Activated CD4-positive, alpha-beta T cell treated with anti-CD3 and anti-CD28 coated beads, Interleukin-2, amount 10 ng/mL, durations not matched to agents 24 days and 14 days (primary cell): Measurements from ENCODE around the gene RTEL1. TPM values are rescaled to one million over a fixed set of nuclear protein-coding genes. Genes with fewer than 3 reads are reported as not detected.
A peak's percentile ranks its signal among the peaks of the same experiment; 100 is the strongest.

Experiments used
- DNase-seq: peaks from one replicate; pipeline ENCODE4 v3.0.0; 2022
- H3K27ac Mint-ChIP-seq: one replicate; pipeline ENCODE4 v1.8.0; 2022; ENCODE audit warnings: mild to moderate bottlenecking, mixed read lengths
- H3K27me3 Mint-ChIP-seq: one replicate; pipeline ENCODE4 v1.8.0; 2022; ENCODE audit warnings: mixed read lengths
- H3K36me3 Mint-ChIP-seq: one replicate; pipeline ENCODE4 v1.8.0; 2022; ENCODE audit warnings: low read depth, mild to moderate bottlenecking, mixed read lengths
- H3K4me1 Mint-ChIP-seq: one replicate; pipeline ENCODE4 v1.8.0; 2021; ENCODE audit warnings: mixed read lengths
- H3K4me3 Mint-ChIP-seq: one replicate; pipeline ENCODE4 v1.8.0; 2022; ENCODE audit warnings: mild to moderate bottlenecking, moderate library complexity, mixed read lengths
- H3K9me3 Mint-ChIP-seq: one replicate; pipeline ENCODE4 v1.8.0; 2021; ENCODE audit warnings: mixed read lengths
- intact Hi-C: fragments of 100-400 bp; cut with micrococcal nuclease; formaldehyde crosslinking; loops from one replicate; pipeline ENCODE4 v1.15.1; 2023
- total RNA-seq: library from RNA; stranded (reverse); gene quantifications from 2 replicates; pipeline ENCODE4 v1.2.3, GENCODE V29; 2022

The RTEL1 gene
- total RNA-seq, 1 donor from 2014 or later = 64.7 TPM

GRCh38 chr20:63703976-63704748, 46.0 kb downstream of the RTEL1 start:
- no peaks in the 10 kb centered on the region for H3K27me3 Mint-ChIP-seq
- peaks cover 31% of the 10 kb centered on the region for H3K36me3 Mint-ChIP-seq
- intact Hi-C loops = no loop called here
- peaks cover 19% of the 10 kb centered on the region for H3K4me1 Mint-ChIP-seq
- H3K9me3 Mint-ChIP-seq = no peaks in the 10 kb centered on the region
- no peak overlapping the region for H3K4me3 Mint-ChIP-seq
- no peak overlapping the region for H3K27ac Mint-ChIP-seq
- no peak for DNase-seq

DNA sequence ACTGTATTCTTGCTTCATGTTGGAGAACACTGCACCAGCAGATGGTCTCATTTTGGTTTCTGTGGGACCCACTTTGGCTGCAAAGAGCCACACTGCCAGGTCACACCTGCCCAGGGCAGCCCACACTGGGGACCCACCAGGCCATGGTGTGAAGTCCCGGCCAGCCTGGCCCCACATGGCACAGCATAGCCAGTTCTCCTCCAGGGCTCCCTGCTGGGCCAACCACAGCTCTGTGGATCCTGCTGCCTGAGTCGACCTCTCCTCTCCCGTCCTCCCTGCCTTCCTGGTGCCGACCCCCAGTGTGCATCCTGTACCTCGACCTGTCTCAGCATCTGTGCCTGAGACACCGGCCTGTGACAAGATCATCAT, 46.6 kb downstream of the RTEL1 start:
- Mint-ChIP-seq H3K36me3 (peaks cover 34% of the 10 kb centered on the region), H3K27ac (no peak overlapping the region), H3K27me3 (no peaks in the 10 kb centered on the region), H3K4me1 (peaks cover 17% of the 10 kb centered on the region), H3K4me3 (no peak overlapping the region), H3K9me3 (no peaks in the 10 kb centered on the region)
- no peak for DNase-seq
- intact Hi-C loops = loop anchor here (5.0 kb wide), 3 partner anchors 38 to 358 kb away; partner anchors contain the start of genes TCEA2 and UCKL1

- H3K9me3 Mint-ChIP-seq = no peaks in the 10 kb centered on the region
- H3K27ac Mint-ChIP-seq = peak overlapping the region; percentile 20
- peaks cover 20% of the 10 kb centered on the region for H3K4me1 Mint-ChIP-seq
- peak overlapping the region; percentile 21 for H3K4me3 Mint-ChIP-seq
- H3K27me3 Mint-ChIP-seq = no peaks in the 10 kb centered on the region
- DNase-seq = no peak
- peaks cover 36% of the 10 kb centered on the region for H3K36me3 Mint-ChIP-seq
- intact Hi-C loops = loop anchor here (1.0 to 5.0 kb wide), 5 partner anchors 37 to 357 kb away; partner anchors contain the start of genes PTK6, TCEA2 and UCKL1
Measured at GRCh38 chr20:63705232-63706026, 47.3 kb downstream of the RTEL1 start.

GRCh38 chr20:63706027-63706695, 48.0 kb downstream of the RTEL1 start:
- Mint-ChIP-seq H3K4me3 (peak overlapping the region; percentile 95), H3K4me1 (peaks cover 27% of the 10 kb centered on the region), H3K27ac (peak overlapping the region; percentile 84), H3K9me3 (no peaks in the 10 kb centered on the region), H3K36me3 (peaks cover 43% of the 10 kb centered on the region), H3K27me3 (no peaks in the 10 kb centered on the region)
- intact Hi-C loops = loop anchor here (1.0 to 5.0 kb wide), 5 partner anchors 36 to 356 kb away; partner anchors contain the start of genes PTK6, TCEA2 and UCKL1
- DNase-seq = no peak

DNA sequence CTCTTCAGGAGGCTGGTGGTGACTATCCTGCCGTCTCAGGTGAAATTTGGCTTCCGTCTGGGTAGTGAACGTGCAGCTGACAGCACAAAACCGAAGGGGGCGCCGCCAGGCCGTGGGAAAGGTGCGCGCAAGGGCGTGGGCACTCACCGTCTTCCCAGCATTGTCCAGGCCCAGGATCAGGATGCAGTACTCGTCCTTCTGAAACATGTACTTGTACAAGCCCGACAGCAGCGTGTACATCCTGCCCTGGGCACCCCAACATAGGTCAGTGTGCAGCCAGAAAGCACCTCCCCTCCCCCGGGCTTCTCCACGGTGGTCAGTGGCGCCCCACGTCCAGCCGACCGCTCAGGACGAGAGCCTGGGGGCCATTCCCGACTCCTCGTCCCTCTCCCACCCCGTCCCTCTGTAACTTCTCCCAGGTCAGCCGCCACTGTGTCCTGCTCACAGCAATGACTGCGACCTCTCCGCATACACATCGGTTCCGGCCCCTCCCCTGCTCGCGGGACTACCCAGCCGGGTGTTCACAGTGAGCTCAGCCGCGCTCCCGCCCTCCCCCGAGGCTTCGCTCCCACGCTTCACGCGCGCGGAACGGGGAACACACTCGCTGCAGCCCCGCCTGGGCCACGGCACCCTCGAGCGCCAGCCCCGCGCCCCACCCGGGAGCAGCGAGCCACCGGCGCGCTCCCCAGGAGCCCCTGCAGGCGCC, 48.9 kb downstream of the RTEL1 start:
- H3K4me3 Mint-ChIP-seq = peak overlapping the region; percentile 95
- H3K9me3 Mint-ChIP-seq = no peaks in the 10 kb centered on the region
- H3K36me3 Mint-ChIP-seq = peaks cover 50% of the 10 kb centered on the region
- peaks cover 27% of the 10 kb centered on the region for H3K4me1 Mint-ChIP-seq
- H3K27me3 Mint-ChIP-seq = no peaks in the 10 kb centered on the region
- H3K27ac Mint-ChIP-seq = peak overlapping the region; percentile 84
- intact Hi-C loops = loop anchor here (1.0 to 5.0 kb wide), 8 partner anchors 23 to 355 kb away; partner anchors contain the start of genes PTK6, RTEL1, TCEA2 and UCKL1
- peak; percentile 89 for DNase-seq

- no peaks in the 10 kb centered on the region for H3K9me3 Mint-ChIP-seq
- DNase-seq = peak; percentile 97
- no peaks in the 10 kb centered on the region for H3K27me3 Mint-ChIP-seq
- peak within 1 kb of the TSS; percentile 95 for H3K4me3 Mint-ChIP-seq
- H3K36me3 Mint-ChIP-seq = peaks cover 58% of the 10 kb centered on the region
- intact Hi-C loops = loop anchor here (1.0 to 5.0 kb wide), 7 partner anchors 23 to 355 kb away; partner anchors contain the start of genes PTK6, RTEL1, TCEA2 and UCKL1
- peak within 1 kb of the TSS; percentile 84 for H3K27ac Mint-ChIP-seq
- peaks cover 27% of the 10 kb centered on the region for H3K4me1 Mint-ChIP-seq
Measured at GRCh38 chr20:63707558-63708300, 49.6 kb downstream of the RTEL1 start, which contains the start of the genes ARFRP1 and ZGPAT. Gene ARFRP1, minus strand, starts transcription at chr20:63707976. Its CDS starts 885 bp downstream, at chr20:63707091. Gene ZGPAT, plus strand, starts transcription at chr20:63708039. Its CDS starts 542 bp downstream, at chr20:63708581.

DNA sequence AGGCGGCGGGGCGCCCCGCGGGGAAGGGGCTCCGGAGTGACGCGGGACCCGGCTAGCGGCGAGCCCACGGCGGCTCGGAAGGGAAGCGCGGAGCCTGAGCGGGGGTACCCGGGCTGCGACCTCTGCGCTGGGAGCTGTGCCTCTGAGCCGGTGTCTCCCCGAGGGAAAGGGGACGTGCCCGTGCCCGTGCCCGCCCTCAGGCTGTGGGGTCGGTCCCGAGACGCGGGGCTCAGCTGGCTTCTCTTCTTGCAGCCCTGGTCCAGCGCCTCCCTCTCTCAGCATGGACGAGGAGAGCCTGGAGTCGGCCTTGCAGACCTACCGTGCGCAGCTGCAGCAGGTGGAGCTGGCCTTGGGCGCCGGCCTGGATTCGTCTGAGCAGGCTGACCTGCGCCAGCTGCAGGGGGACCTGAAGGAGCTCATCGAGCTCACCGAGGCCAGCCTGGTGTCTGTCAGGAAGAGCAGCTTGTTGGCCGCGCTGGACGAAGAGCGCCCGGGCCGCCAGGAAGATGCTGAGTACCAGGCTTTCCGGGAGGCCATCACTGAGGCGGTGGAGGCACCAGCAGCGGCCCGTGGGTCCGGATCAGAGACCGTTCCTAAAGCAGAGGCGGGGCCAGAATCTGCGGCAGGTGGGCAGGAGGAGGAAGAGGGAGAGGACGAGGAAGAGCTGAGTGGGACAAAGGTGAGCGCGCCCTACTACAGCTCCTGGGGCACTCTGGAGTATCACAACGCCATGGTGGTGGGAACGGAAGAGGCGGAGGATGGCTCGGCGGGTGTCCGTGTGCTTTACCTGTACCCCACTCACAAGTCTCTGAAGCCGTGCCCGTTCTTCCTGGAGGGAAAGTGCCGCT, 50.4 kb downstream of the RTEL1 start:
- DNase-seq = no peak
- Mint-ChIP-seq H3K27ac (peak overlapping the region; percentile 80), H3K9me3 (no peaks in the 10 kb centered on the region), H3K36me3 (peaks cover 60% of the 10 kb centered on the region), H3K4me1 (peaks cover 27% of the 10 kb centered on the region), H3K4me3 (peak overlapping the region; percentile 95), H3K27me3 (no peaks in the 10 kb centered on the region)
- intact Hi-C loops = loop anchor here (5.0 kb wide), 3 partner anchors 34 to 354 kb away; partner anchors contain the start of genes TCEA2 and UCKL1

DNA sequence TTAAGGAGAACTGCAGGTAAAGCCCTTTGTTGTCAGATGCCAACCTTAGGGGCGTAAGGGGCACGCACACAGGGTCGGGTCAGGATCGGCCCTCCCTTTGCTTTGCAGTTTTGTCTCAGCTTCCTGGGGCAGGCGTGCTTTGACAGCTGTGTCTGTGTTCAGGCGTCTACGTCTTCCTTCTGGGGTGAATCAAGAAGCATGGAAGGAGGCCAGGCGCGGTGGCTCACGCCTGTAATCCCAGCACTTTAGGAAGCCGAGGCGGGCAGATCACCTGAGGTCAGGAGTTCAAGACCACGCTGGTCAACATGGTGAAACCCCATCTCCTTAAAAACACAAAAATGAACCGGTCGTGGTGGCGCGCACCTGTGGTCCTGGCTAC, 51.0 kb downstream of the RTEL1 start:
- Mint-ChIP-seq H3K36me3 (peaks cover 65% of the 10 kb centered on the region), H3K27me3 (no peaks in the 10 kb centered on the region), H3K4me1 (peaks cover 27% of the 10 kb centered on the region), H3K27ac (no peak overlapping the region), H3K4me3 (peak overlapping the region; percentile 95), H3K9me3 (no peaks in the 10 kb centered on the region)
- intact Hi-C loops = loop anchor here (5.0 kb wide), 3 partner anchors 33 to 353 kb away; partner anchors contain the start of genes TCEA2 and UCKL1
- no peak for DNase-seq

- Mint-ChIP-seq H3K36me3 (peaks cover 68% of the 10 kb centered on the region), H3K9me3 (peaks cover 7% of the 10 kb centered on the region), H3K4me1 (peaks cover 28% of the 10 kb centered on the region), H3K27me3 (no peaks in the 10 kb centered on the region), H3K4me3 (no peak overlapping the region), H3K27ac (no peak overlapping the region)
- no peak for DNase-seq
- intact Hi-C loops = no loop called here
Measured at GRCh38 chr20:63711085-63711645, 53.1 kb downstream of the RTEL1 start.

DNA sequence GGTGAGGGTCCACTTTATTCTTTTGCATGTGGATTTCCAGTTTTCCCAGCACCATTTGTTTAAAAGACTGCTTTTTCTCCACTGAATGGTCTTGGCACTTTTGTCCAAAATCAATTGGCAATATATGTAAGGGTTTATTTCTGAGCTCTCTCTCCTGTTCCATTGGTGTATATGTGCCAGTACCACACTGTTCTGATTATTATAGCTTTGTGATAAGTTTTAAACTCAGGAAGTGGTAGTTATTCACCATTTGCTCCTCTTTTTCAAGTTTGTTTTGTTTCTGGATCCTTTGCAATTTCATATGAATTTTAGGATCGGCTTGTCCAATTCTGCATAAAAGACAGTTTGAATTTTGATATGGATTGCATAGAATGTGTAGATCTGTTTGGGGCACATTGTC, 54.1 kb downstream of the RTEL1 start:
- DNase-seq = no peak
- Mint-ChIP-seq H3K4me1 (peaks cover 24% of the 10 kb centered on the region), H3K9me3 (peaks cover 8% of the 10 kb centered on the region), H3K27ac (no peak overlapping the region), H3K4me3 (no peak overlapping the region), H3K27me3 (no peaks in the 10 kb centered on the region), H3K36me3 (peaks cover 72% of the 10 kb centered on the region)
- intact Hi-C loops = no loop called here

DNA sequence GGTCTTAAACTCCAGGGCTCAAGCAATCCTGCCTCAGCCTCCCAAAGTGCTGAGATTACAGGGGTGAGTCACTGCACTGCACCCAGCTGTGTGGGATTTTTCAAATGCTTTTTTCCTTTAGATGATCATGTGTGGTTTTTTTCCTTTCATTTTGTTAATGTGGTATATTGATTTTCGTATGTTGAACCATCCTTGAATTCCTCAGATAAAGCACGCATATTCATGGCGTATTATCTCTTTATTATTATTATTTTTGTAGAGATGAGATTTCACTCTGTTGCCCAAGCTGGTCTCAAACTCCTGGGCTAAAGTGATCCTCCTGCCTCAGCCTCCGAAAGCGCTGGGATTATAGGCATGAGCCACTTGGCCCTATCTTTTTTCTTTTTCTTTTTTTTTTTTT, 56.7 kb downstream of the RTEL1 start:
- intact Hi-C loops = no loop called here
- DNase-seq = no peak
- no peaks in the 10 kb centered on the region for H3K27me3 Mint-ChIP-seq
- H3K4me1 Mint-ChIP-seq = peaks cover 19% of the 10 kb centered on the region
- no peak overlapping the region for H3K27ac Mint-ChIP-seq
- peaks cover 14% of the 10 kb centered on the region for H3K9me3 Mint-ChIP-seq
- no peak overlapping the region for H3K4me3 Mint-ChIP-seq
- H3K36me3 Mint-ChIP-seq = peaks cover 79% of the 10 kb centered on the region
